Right ventricle myocardium inferior (tissue), 1 donor: ENCODE measurements around the gene SNCAIP. TPM values are rescaled to one million over a fixed set of nuclear protein-coding genes. Genes with fewer than 3 reads are reported as not detected.
A peak's percentile ranks its signal among the peaks of the same experiment; 100 is the strongest.

ENCODE experiments used
- ATAC-seq: fragments of 200-7000 bp; cut with Tn5 transposase; one replicate; pipeline ENCODE4 v1.9.1; 2020; ENCODE audit warnings: mild to moderate bottlenecking, moderate library complexity
- DNase-seq: peaks from one replicate; pipeline ENCODE4 v3.0.0; 2021; ENCODE audit errors: missing footprints
- intact Hi-C: fragments of 100-400 bp; cut with DNase I; formaldehyde crosslinking; loops from one replicate; pipeline ENCODE4 v1.11.0; 2022
- total RNA-seq: library from RNA; stranded (reverse); fragmentation: NEBNext Ultra II Directional; extraction: Animal tissue kit (Norgen Biotek cat#: 25700); gene quantifications from one replicate; pipeline ENCODE4 v1.2.1, GENCODE V29; 2021
- donor health status: DM: no; HTN: yes; CAD: no; lungs with severe emphysema.

Gene SNCAIP
- total RNA-seq, 1 donor from 2014 or later: 1.7 TPM

DNA sequence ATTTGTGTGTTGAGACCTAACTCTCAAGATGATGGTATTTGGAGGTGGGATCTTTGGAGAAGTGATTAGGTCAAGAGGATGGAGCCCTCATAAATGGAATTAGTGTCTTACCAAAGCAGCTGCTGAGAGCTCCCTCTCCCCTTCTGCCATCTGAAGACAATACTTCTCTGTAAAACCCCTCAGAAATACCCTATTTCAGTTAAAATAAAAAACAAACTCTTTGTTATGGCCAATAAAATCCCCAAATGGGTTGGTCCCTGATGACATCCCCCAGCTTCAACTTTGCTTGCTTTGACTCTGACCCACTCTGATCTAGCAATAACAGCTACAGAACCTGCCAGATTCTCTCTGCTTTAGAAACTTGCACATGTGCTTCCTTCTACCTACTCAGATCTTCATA lies 100.9 kb downstream of the SNCAIP start:
- DNase-seq (no peak), ATAC-seq (no peak)
- intact Hi-C loops: no loop called here

DNA sequence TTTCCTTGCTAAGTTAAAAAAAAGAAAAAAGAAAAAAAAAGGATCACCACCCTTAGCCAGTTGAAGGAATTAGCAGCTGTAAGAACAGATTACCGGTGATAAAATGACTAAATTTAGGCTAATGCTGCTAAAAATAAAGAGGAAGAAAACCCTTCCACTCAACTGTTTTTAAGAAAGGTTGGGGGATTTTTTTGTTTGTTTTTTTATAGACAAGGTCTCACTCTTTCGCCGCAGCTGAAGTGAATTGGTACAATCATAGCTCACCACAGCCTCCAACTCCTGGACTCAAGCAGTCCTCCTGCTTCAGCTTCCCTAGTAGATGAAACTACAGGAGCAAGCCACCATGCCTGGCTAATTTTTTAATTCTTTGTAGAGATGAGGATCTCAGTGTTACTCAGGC lies 101.7 kb downstream of the SNCAIP start:
- intact Hi-C loops: no loop called here
- no peak for ATAC-seq
- DNase-seq: no peak

DNA sequence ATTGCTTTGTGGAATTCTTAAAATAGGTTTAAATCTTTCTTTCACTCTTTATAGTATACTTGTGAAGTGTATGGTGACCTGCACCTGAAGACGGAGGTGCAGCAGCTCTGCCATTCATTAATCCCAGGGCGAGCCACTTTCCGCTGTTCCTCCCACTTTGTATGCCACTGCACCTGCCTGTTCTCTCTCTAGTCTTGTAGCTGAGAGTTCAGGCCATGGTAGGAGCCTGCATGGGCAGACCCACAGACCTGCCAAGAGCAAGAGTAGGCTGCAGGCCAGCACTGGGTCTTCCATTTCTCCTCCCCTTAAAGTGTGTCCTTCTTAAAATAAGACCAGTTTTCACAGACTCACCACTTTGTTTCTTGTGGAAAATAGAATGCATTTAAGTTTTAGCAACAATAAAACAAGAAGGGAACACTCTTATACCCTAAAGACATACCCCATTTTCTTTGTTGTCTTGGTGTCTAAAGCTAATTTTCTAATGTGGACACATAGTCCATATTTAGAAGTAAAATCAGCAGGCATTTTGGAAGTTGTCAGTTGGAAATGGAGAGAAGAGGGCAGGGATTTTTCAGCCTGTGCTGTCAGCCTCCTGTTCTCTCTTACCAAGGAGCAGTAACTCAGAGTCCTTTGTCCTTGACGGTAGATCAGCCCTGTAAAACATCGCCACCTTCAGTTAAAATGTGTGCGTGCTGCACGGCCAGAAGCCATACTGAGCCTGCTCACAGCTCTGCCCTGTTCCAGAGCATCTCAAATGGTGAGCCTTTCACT lies 103.2 kb downstream of the SNCAIP start:
- intact Hi-C loops: loop anchor here (1.0 to 5.0 kb wide), 2 partner anchors 118 to 222 kb away; no protein-coding TSS in a partner anchor
- peak; percentile 93 for ATAC-seq
- peak; percentile 53 for DNase-seq

DNA sequence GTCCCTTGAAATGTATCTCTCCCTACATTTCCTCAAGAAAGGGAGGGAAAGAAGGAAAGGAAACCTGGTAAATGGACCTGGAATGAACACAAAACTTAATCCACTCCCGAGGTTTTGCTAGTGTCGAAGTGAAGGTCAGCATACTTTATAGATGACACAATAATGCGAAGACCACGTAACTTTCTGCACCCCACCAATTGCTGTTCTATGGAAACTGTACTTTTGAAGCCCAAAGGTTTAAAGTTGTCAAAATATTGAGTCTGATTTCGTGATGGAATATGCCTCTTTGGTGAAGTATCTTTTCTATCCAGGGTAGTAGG lies 103.7 kb downstream of the SNCAIP start:
- no peak for ATAC-seq
- intact Hi-C loops: loop anchor here (1.0 to 5.0 kb wide), 2 partner anchors 118 to 222 kb away; no protein-coding TSS in a partner anchor
- no peak for DNase-seq

DNA sequence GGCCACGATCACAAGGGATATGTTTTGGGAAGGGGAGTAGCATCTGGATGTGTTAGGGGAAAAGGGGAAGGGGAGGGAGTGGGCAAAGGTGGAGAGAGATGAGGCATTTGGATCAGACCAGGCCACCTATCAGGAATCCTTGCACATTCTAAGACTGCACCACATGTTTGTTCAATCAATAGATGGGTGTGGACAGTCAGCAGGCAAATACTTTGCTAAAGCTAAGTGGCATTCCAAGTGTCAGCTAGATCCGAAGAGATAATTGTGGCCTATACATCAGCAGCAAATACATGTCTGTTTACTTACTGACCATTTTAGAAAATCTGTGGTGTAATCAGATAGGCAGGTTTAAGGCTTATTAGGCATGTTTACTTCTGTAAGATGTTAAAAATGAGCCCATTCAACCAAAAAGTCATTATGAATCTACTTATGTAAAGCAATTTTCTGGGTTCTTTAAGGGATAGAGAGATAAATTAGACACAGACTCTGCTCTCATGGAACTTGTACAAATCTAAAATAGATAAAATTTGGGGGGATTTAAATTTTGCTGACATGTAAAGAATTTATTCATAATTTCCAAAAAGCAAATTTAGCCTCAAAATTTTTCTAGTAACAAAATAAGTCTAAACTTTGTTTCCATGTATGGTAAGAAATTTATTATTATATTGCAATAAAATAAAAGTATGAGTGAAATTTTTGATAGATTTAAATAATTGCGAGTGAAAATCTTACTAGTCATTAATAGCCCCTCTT lies 107.3 kb downstream of the SNCAIP start:
- intact Hi-C loops: loop anchor here (5.0 kb wide), 1 partner anchor 122 kb away; no protein-coding TSS in a partner anchor
- no peak for ATAC-seq
- DNase-seq: no peak

DNA sequence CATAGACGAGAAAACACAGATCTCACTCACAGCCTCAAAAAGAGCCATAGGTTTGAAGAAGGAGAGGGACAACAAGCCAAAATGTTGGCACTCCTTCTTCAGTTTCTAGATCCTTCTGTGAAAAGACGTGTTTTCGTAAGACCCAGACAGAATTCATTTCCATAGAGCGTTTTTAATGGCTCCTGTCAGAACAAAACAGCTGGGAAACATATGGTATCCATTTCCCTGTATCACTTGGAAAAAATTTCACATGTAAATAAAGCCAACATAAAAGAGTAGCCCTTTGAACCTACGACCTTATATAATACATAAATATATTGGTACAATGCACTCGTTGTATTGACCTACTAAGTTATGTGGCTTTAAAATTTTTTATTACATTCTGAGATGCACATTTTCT lies 108.1 kb downstream of the SNCAIP start:
- ATAC-seq (no peak), DNase-seq (no peak)
- intact Hi-C loops: no loop called here

DNA sequence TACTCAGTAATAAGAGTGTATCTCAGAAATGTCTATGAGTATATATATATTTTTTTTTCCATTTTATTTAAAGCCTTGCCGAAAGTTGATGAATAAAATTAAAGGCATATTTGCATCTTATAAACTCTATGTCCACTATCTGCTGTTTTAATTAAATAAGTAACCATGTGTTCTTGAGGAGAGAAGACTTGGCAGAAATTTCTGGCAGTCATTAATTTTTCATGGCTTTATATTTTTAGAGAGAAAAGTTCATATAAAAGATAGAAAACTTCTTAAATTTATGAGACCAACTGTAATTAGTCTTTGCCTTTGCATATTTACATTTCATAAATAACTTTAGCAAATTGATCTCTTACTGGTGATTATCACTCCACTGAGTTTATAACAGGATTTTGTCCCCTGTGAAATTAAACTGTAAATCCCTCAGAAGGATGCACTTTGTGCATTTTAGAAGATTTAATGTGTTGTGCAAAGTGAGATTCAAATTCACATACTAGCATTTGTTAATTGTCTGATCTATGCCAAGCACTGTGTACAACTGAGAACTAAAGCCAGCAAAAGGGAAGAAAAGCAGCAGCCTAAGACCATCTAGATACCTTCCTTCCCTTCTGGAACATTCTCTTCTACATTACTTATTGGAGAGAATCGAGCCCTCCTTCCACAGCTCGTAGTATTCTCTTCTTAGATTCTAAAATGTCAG lies 108.7 kb downstream of the SNCAIP start:
- DNase-seq (no peak), ATAC-seq (no peak)
- intact Hi-C loops: no loop called here

DNA sequence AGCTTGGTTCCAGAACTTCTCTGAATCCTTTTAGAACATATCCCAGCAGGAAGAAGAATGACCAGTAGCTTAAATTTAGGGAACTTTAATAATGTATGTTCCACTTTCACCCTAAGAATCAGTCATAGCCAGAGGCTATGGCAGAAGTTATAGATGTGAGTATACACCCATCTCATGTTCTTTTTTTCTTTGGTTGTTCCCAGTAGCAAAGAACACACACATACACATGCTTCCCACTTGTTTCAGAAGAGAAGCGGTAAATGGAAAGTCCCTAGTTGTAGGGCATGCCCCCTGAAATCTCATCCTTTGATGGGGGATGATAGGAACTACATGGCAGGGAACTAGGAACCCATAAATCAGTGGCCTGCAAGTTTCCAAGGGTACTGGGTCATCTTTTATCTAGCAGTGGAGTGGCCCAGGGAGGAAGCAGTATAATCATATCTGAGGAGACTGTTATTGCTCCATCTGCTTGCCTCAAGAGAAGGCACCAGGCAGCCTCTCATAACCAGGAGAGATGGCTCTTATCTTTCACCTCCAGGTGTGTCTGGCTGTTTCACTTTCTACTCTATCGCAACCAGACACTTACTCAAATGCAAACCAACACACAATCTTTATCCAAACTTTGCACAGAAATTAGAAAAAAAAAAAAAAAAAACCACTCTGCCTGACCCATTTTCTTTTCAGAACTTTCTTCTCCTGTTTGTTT lies 109.5 kb downstream of the SNCAIP start:
- DNase-seq: no peak
- intact Hi-C loops: no loop called here
- no peak for ATAC-seq

DNA sequence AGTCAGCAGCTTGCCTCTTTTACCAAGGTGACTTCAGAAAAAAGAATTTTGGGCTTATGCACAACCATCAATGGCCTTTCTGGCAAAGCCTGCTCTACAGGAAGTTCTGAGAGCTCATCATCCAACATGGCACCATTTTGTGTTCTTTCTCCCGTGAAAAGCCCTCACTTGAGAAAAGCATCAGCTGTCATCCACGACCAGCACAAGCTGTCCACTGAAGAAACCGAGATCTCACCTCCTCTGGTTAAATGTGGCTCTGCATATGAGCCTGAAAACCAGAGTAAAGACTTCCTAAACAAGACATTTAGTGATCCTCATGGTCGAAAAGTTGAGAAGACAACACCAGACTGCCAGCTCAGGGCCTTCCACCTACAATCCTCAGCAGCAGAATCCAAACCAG lies 111.2 kb downstream of the SNCAIP start:
- DNase-seq: no peak
- ATAC-seq: no peak
- intact Hi-C loops: no loop called here

DNA sequence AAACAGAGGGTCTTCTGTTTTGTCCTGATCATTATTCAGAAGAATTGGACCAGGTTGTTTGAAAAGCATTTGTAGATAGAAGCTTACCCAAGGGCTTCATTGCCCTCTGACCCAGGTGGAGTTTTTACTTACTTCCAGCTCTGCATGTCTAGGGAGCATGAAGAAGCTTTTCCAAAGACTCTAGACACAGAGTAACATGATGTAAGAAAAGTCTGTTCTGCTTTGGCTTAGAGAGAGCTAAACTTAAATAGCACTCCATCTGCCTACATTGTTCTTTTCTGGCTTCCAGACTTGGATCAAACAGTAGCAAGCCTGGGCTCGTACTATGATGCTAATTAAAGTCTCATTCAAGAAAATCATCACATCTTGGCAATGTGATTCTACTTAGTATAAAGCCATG lies 112.1 kb downstream of the SNCAIP start:
- intact Hi-C loops: no loop called here
- DNase-seq (no peak), ATAC-seq (no peak)

DNA sequence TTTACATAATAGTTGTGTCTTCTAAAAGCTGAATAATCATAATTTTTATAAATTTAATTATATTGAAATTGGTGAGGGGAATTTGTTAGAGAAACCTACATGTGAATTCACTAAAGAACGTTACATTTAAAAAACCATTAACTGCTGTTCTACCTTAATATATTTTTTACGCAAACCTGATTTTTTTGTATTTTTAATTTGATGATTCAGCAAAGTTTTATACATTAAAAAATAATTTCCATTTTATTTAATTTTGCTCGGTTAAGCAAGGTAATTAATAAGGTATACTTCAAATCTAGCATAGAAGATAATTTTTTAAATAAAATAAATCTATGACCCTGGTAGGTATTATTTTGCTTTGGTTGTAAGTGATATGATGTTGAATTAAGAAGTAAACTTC lies 114.3 kb downstream of the SNCAIP start:
- no peak for ATAC-seq
- intact Hi-C loops: no loop called here

DNA sequence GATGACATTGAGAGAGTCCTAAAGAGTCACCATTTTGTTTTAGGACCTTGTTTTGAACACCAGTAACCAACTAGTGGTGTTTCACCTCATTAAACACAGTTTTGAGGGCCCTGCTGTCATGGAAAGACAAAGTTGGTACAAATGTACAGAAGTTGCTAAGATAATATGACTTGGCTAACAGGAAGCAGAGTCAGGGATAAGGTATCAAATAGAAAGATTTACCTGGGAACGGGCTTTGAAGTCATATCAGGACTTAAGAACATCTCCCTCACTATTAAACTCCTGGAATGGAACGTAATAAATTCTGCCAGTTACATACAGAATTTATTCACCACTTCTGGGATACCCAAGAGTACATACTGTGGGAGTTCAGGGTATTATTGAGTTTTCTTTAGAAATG lies 115.6 kb downstream of the SNCAIP start:
- ATAC-seq (no peak), DNase-seq (no peak)
- intact Hi-C loops: no loop called here

More for the DNA sequence above, 114.3 kb downstream of the SNCAIP start:
- DNase-seq: no peak

DNA sequence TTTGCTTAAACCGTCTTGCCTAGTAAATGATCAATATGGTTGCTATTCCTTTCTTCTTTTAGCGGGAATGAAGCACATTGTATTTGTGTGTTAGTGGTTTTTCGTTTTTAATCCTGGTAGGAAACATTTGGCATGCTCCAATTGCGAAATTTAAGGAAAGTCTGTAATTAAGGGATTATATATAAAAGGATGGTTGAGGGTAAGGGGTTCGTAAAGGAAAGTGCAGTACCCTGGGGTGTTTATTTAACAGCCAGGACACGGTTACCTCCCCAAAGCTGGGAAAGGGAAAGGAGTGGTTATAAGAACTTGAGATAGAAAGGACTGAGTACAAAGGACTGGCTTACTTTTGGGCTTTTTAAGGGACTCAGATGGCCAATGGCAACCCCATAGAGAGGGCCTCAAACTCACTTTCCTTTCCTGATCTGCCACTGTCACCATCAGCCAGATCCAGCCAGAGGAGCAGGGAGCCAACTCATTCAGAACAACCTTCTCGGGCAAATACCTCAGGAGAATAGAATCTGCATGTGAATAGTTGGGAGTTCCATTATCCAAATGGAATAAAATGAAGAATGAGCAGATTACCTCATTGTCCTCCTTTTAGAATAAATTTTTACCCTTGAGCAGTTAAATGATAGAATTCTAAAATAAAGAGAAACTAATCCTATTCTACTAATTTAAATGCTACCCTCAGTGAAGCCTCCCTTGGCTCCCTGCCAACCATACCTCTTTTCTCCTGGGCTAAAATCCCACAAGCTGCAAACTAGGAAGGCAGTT lies 117.7 kb downstream of the SNCAIP start:
- ATAC-seq (no peak), DNase-seq (no peak)
- intact Hi-C loops: no loop called here

DNA sequence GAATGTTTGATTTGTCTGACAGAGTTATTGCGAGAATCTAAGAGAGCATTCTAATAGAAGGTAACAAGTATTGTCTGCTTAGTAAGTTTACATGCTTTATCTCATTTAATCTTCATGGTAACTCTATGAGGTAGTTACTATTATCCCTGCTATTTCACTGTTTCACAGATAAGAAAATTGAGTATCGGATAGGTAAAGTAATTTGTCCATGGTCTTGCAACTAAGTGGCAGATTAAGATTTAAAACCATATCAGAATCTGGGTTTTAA lies 118.2 kb downstream of the SNCAIP start:
- intact Hi-C loops: no loop called here
- ATAC-seq: no peak
- DNase-seq: no peak

DNA sequence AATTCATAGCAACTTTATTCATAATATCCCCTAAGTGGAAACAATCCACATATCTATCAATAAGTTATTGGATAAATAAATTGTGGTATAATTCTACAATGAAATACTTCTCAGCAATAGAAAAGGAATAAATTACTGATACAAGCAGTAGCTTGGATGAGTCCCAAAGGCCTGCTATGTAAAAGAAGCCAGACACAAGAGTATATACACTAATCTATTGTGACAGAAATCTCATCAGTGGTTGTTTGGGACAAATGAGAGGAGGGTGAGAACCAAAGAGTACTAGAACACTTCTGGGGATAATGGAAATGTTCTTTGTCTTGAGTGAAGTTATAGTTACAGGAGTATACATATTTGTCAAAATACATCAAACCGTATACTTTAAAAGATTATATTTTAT lies 119.3 kb downstream of the SNCAIP start:
- ATAC-seq (no peak), DNase-seq (no peak)

DNA sequence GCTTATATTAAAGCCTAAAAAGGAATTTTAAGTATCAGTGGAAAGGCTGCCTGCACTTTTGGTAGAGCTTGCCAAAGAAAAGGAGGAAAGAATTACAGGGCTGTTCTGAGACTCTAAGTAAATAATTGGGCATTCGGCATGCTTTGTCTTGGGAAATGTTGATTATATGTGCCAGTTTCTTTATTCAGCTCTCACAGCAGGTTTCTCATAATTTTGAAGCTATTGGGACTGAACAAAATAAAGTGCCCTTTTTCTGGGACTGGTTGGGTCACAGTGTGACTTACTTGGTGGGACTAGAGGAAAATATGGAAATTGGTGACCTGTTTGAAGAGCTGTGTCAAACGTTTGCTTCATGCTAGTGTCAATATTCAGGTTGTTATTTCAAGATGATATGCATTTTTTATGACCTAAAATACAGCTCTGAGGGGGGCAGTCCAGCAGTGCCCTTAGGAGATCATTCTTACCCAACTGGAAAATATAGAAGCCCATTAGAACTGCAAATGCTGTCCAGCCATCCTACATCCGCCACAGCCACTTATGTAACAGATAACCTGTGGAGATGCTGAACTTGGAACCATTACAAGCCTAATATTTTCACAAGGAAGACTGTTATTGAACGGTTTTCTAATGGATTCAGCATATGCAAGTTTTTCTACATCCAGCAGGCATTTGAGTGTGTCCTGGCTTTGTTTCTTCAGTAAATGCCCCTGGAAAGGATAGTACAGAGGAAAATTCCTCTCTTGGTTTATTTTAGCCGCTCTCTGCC lies 122.4 kb downstream of the SNCAIP start:
- DNase-seq (no peak), ATAC-seq (no peak)
- intact Hi-C loops: no loop called here

More for the DNA sequence above, 119.3 kb downstream of the SNCAIP start:
- intact Hi-C loops: no loop called here

DNA sequence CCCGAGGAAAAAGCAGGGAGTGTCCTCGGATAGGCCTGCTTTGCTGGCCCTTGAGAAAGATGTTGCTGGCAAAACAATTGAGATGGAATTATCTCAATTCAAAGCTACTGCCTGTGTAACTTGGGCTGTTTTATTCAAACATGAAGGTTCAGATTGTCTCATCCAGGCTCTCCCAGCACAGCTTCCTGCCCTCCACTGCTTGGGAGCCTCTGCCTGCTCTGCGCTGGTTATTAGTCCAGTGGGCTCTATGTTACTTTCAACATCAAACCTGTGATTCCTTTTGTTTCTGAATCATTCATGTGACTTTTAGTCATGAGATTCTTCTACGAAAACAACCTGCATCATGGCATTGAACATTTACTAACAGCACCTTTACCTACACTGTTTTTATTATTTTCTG lies 123.2 kb downstream of the SNCAIP start:
- no peak for ATAC-seq
- intact Hi-C loops: no loop called here
- no peak for DNase-seq

DNA sequence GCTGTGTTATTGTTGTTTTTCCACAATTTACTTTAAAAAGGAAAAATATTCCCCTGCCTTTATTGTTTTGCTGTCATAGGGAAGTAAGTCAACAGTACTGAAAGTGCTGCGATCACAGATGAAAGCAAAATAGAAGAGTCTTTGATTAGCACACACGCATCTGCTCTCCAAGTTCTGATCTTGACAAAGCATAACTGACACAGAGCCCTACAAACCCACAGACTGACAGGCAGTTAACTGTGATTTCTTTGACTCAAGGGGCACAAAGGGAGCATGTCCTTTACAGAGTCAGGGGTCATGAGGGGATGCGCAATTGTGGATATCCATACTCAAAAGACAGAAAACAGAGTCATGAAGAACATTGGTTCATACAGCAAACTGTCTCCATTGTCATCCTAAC lies 123.7 kb downstream of the SNCAIP start:
- ATAC-seq: no peak

More for the DNA sequence above, 123.7 kb downstream of the SNCAIP start:
- intact Hi-C loops: no loop called here
- DNase-seq: no peak
